ACC112 (cell line): ENCODE data around the gene LIMK2.

ENCODE experiments used
- H2AFZ ChIP-seq: fragments of 200-600 bp; sonication (generic); one replicate; pipeline ENCODE4 v1.6.0; 2017; ENCODE audit warnings: antibody characterized with exemption, low read length; ENCODE audit not compliant: unreplicated experiment
- H3K27ac ChIP-seq: fragments of 200-600 bp; sonication (generic); 2 replicates; pipeline ENCODE4 v1.5.1; 2014; ENCODE audit warnings: low read depth, mild to moderate bottlenecking, antibody characterized with exemption, low read length, moderate library complexity
- H3K27me3 ChIP-seq: fragments of 200-600 bp; sonication (generic); 2 replicates; pipeline ENCODE4 v1.6.1; 2014; ENCODE audit warnings: mild to moderate bottlenecking, antibody characterized with exemption, low read length, moderate library complexity, mixed read lengths; ENCODE audit not compliant: insufficient read depth
- H3K36me3 ChIP-seq: fragments of 200-600 bp; sonication (generic); 2 replicates; pipeline ENCODE4 v1.6.1; 2016; ENCODE audit warnings: mild to moderate bottlenecking, antibody characterized with exemption, low read length, moderate library complexity, mixed read lengths; ENCODE audit not compliant: insufficient read depth
- H3K4me1 ChIP-seq: fragments of 200-600 bp; sonication (generic); one replicate; pipeline ENCODE4 v1.6.1; 2016; ENCODE audit warnings: low read length, mixed read lengths; ENCODE audit not compliant: insufficient read depth, unreplicated experiment, control insufficient read depth
- H3K4me3 ChIP-seq: fragments of 200-600 bp; sonication (generic); 2 replicates; pipeline ENCODE4 v1.5.1; 2014; ENCODE audit warnings: mild to moderate bottlenecking, low read depth, low read length
- H3K79me2 ChIP-seq: fragments of 200-600 bp; sonication (generic); one replicate; pipeline ENCODE4 v1.6.0; 2016; ENCODE audit warnings: low read length; ENCODE audit not compliant: control insufficient read depth, unreplicated experiment, insufficient read depth

The LIMK2 gene

DNA sequence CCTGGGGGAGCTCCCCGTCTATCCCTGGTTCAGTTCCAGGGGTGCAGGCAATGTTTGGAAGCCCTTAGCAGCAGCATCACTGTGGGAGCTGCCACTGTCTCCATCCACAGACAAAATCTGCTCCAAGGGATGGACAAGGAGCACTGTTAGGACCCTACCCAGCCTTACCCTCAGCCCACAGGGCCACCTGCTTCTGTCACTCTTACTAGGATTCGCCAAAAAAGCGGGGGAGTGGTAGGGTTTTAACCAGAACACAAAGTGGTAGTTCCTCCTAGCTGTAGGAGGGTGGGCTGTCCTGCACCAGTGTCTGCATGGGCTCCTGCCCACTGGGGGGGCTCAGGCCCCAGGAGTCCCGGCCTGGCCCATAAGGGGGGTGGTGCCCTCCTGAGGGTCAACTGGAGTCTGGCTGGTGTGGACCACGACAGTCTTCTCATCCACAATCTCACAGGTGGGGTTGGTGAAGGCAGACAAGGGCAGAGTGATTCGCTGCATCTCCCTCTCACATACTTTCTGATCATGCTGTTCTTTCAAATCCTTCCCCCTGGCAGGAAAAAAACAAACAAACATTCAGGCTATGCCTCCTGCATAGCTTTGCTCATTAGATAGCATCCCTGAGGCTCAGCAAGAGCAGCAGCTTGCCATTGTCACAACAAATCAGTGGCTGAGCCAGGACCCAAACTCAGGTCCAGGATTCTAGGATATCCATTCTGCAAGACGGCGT, 70.8 kb downstream of the LIMK2 start:
- Histone ChIP-seq H3K27me3 (no peaks in the 10 kb centered on the region), H3K79me2 (no peaks in the 10 kb centered on the region), H2AFZ (no peak overlapping the region), H3K4me3 (no peak overlapping the region), H3K36me3 (no peaks in the 10 kb centered on the region), H3K27ac (no peak overlapping the region), H3K4me1 (no peaks in the 10 kb centered on the region)

DNA sequence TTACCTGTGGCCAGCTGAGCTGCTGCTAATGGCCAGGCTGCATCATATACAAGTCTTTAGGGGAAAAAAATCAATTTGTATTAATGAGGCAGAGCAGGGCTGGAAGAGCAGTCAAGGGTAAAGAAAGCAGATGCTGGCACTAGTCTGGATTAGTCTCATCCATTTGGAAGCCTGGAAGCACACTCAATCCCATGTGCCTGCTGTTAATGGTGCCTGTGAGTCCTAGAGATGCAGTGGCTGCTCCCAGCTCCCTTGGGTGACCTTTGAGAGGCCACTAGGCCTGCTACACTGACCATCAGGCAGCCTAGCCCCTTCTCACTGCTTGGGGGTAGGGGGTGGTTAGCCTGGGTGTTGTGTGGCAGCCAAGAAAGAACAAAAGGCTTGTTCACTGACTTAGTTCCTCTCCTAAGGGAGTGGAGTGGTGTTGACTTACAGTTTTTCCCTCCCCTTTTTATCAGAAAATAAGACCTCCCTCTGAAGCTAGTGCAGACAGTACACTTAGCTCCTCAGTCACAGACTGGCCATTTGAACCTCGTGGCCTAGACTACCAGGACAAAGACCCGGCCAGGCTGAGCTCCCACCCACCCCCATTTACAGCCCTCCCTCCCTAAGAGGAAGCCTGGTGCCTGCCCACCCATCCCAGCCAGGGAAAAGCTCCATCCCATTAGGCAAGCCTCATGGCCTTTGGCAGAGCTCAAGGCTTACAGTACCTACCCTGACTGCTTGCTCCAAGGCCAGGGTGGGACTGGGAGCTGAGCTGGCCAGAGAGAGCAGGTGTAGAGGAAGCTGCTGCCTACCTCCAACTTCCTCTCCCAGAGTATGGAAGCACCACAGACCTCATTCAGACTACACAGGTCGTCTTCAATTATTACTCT, 72.4 kb downstream of the LIMK2 start:
- Histone ChIP-seq H3K27me3 (no peaks in the 10 kb centered on the region), H3K36me3 (no peaks in the 10 kb centered on the region), H3K79me2 (no peaks in the 10 kb centered on the region), H3K4me3 (no peak overlapping the region), H2AFZ (no peak overlapping the region), H3K4me1 (no peaks in the 10 kb centered on the region), H3K27ac (no peak overlapping the region)

DNA sequence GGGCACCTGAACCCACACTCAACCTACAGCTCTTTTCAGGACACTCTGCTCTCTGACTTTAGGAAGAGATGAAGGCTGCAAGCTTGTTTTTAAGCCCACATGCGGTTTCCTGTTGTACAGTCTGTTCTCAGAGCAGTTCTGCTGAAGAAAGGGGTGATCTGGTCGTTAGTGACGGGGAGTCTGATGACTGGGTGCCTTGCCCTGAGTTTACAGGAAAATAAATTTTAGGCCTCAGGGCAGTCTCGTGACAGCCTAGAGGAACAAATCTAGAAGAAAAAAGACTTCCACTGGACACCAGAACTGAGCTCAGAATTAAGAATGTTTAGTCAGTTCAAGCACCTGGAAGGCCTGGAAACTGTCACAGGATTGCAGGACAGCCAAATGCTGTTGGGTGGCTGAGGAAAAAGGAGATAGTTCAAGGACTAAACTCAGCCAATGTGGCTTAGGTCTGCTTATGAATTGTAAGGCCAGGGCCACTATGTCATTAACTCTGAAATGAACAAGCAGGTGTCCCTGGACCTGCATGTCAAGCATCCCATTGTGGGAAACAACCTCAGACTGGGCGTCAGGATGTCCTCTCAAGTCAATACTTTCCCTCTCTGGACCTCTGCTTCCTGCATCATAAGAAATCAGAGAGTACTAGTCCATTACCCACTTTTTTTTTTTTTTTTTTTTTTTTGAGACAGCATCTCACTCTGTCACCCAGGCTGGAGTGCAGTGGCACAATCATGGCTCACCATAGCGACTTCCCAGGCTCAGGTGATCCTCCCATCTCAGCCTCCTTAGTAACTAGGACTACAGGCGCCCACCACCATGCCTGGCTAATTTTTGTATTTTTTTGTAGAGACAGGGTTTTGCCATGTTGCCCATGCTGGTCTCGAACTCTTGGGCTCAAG, 74.5 kb downstream of the LIMK2 start:
- H3K4me3 ChIP-seq = no peak overlapping the region
- H3K36me3 ChIP-seq = no peaks in the 10 kb centered on the region
- no peak overlapping the region for H3K27ac ChIP-seq
- no peak overlapping the region for H2AFZ ChIP-seq
- H3K79me2 ChIP-seq = no peaks in the 10 kb centered on the region
- H3K4me1 ChIP-seq = no peaks in the 10 kb centered on the region
- no peaks in the 10 kb centered on the region for H3K27me3 ChIP-seq

DNA sequence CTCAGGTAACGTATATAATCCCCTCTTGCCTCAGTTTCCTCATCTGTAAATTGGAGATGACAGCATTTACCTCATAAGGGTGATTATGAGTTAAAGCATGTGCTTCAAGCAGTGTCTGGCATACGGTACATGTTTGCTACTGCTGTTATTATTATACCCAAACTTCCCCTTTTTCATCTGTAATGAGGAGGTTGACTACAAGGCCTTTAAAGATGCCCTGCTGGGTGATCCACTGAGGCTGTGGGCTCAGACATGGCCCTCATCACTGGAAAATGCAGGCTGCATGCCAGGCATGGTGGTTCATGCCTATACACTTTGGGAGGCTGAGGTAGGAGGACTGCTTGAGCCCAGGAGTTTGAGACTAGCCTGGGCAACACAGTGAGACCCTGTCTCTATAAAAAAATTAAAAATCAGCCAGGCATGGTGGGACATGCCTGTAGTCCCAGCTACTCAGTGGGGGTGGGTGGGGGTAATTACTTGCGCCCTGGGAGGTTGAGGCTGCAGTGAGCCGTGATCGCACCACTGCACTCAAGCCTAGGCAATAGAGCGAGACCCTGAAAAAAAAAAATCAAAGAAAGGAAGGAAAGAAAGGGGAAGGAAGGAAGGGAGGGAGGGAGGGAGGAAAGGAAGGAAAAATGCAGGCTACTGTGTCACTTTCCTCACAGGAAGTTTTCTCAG, 75.9 kb downstream of the LIMK2 start:
- Histone ChIP-seq H3K79me2 (no peaks in the 10 kb centered on the region), H3K4me3 (no peak overlapping the region), H3K4me1 (peaks cover 2% of the 10 kb centered on the region), H3K36me3 (no peaks in the 10 kb centered on the region), H3K27me3 (no peaks in the 10 kb centered on the region), H3K27ac (no peak overlapping the region), H2AFZ (no peak overlapping the region)

DNA sequence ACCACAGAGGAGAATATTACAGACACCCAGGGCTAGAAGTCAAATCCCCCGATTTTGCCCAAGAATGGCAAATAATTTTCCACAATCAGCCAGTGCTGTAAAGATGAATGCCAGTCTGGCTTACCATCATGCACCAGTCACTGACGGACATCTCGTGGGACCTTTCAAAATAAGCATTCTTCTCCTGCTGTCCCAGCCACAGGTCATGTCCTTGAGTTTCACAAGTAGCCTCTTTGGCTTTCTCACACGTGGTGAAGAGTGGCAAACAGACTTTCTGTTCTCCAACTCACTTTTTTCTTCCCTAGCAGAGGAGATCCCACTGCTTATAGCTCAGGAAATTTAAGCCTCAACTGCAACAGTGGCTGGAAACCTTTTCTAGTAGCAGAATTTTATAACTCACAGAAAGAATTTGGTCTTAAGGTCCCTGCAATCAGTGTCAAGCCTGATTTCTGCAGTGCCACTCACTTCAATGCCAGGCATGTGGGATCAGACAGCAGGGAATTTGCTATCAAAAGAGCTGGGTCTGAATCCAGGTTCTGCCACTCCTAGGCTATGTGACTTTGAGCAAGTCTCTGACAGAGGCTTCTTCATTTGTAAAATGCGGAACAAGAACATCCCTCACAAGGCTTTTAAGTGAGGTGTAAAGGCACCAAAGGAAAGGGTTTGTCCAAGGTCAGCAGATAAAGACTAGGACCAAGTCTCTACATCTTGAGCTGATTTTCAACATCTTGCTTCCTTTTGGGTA, 76.6 kb downstream of the LIMK2 start:
- H3K36me3 ChIP-seq = no peaks in the 10 kb centered on the region
- H3K27ac ChIP-seq = no peak overlapping the region
- H2AFZ ChIP-seq = no peak overlapping the region
- H3K27me3 ChIP-seq = no peaks in the 10 kb centered on the region
- H3K4me3 ChIP-seq = no peak overlapping the region
- H3K79me2 ChIP-seq = no peaks in the 10 kb centered on the region
- H3K4me1 ChIP-seq = peaks cover 4% of the 10 kb centered on the region

DNA sequence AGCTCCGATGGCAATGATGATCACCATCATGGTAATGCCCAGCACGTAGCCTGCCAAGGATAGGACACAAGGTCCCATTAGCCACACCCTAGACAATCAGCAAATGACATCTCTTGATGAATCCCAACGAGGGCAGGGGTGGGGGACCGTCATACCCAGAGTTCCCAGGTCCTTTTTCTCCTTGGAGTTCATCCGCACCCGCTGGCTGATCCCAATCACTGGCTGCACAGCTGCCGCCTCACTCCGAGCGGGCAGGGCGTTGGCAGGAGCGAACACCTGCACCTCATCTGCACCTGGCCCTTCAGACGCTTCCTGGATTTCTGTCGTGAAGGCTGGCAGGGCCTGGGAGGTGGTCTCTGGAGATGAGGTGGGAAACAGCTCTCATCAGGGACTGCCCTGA, 77.2 kb downstream of the LIMK2 start:
- H3K4me3 ChIP-seq = no peak overlapping the region
- no peaks in the 10 kb centered on the region for H3K36me3 ChIP-seq
- no peak overlapping the region for H3K27ac ChIP-seq
- no peaks in the 10 kb centered on the region for H3K27me3 ChIP-seq
- no peaks in the 10 kb centered on the region for H3K79me2 ChIP-seq
- no peak overlapping the region for H2AFZ ChIP-seq
- peaks cover 4% of the 10 kb centered on the region for H3K4me1 ChIP-seq

DNA sequence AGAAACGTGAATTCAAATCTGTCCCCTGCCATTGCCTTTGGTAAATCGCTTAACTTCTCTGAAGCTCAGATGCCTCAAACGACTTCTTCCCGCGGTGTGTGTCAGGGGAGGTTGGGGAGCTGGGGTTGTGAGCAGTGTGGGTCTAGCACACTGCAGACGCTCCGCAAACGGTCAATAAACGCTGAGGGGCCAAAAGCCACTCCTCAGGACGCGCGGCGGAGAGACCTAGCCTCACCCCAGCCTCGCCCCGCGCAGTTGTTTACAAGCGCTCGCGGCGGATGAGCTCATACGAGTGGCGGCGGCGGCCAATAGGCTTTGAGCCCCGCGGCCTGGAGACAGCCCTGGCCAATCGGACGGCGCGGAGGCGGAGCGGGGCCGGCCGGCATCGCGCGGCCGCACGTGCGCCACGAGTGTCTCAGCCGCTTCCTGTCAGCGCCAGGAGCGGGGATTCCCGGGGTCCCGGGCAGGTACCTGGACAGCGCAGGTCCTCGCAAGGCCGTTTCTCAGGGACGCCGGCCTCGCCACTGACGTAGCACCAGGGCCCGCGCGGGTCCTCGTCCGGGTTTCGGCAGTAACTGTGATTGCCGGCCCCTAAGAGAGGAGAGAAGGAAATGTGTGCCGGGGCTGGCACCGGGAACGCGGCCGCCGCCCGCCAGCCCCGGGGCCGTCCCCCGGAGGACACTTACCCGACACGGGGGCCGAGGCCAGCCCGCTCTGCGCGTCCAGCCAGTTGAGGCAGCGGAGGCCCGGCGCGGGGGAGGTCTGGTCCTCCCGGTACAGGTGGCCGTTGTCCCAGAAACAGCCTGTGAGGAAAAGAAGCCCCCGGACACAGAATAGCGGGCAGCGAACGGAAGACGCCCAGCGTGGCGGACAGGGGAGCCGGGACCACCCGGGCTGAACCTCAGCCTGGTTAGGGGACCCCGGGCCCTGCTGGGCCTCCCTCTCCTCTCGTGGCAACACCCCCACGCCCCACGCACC, 78.7 kb downstream of the LIMK2 start:
- Histone ChIP-seq H3K27ac (peak overlapping the region; percentile 47; the same call in 1 of the 2 replicates), H3K4me1 (peaks cover 10% of the 10 kb centered on the region), H3K27me3 (no peaks in the 10 kb centered on the region), H2AFZ (no peak overlapping the region), H3K36me3 (no peaks in the 10 kb centered on the region), H3K4me3 (peak overlapping the region; percentile 76), H3K79me2 (no peaks in the 10 kb centered on the region)

DNA sequence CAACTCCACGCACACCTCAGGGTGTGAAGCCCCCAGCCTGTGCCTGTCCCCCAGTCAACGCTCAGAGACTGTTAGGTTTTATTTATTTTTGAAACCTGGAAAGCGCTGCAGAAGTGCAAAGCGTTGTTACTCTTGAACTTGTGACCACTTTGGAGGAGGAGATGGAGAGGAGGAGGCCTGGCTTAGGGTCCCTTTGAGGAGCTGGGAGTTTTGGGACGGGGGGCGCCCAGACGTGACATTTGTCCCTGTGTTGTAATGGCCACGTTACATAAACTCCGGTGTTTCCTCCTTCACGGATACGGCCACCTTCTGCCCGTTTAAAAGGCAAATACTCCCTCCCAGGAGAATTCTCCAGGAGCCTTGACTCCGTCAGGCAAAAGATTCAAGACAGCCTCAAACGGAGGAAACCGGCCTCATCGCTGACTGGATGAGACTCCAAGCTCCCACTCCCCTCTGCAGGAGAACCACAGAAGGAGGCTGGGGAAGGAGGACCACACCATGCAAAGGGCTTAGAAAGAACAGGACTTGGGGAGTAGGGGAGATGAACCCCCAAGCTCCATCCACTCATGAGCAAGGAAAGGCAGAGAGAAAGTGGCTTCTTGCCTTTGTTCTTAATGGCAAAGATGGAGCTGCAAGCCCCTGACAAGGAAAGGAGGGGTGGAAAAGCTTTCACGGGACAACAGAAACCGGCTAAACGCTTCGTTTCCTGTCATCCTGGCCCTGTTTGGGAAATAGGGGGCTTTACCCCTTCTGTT, 79.6 kb downstream of the LIMK2 start:
- Histone ChIP-seq H2AFZ (no peak overlapping the region), H3K4me1 (peaks cover 18% of the 10 kb centered on the region), H3K27me3 (no peaks in the 10 kb centered on the region), H3K79me2 (no peaks in the 10 kb centered on the region), H3K27ac (peak overlapping the region; percentile 27; the same call in 1 of the 2 replicates), H3K4me3 (peak overlapping the region; percentile 76), H3K36me3 (no peaks in the 10 kb centered on the region)
